ENCODE measurements around the gene NEK3. TPM values are rescaled to one million over a fixed set of nuclear protein-coding genes. Genes with fewer than 3 reads are reported as not detected.

Gene NEK3
- total RNA-seq, result 10 to 100 TPM; 14.1 to 47.8 (median 21.8) TPM

GRCh38 chr13:52159159-52159982 lies at the start of gene NEK3:
TSS of gene NEK3 (minus strand) at chr13:52159597. CDS start at chr13:52156191, 3,406 bp downstream.
- TF ChIP-seq CTCF (IDR thresholded peaks at IDR 0.05; ENCODE audit: low read depth), result no peak

DNA sequence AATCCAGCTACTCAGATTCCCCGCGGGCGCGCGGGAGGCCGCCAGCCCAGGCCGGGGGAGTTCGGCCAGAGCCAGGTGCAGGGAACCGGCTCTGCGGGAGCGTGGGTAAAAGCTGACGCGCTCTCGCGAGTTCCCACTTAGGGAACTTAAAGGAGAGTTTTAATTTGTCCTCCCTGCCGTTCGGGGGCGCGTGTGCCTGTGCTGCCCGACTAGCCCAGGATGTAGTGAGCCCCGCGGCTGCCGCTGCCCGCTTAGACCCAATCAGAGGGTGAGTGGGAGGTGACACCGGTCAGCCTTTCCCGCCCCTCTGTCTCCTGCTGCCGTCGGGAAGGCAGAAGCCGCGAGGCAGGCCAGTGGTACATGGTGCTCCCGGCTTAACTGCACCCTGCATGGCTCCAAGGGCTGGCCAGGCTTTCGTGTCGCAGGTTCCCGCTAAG lies 36.0 kb upstream of the NEK3 start:
- TF ChIP-seq CTCF (IDR thresholded peaks at IDR 0.05; ENCODE audit: low read depth), result no peak

GRCh38 chr13:52194184-52194868 lies 34.9 kb upstream of the NEK3 start:
- TF ChIP-seq CTCF (IDR thresholded peaks at IDR 0.05; ENCODE audit: low read depth), result no peak

GRCh38 chr13:52187029-52187423 lies 27.6 kb upstream of the NEK3 start:
- no peak for TF ChIP-seq CTCF (IDR thresholded peaks at IDR 0.05; ENCODE audit: low read depth)

DNA sequence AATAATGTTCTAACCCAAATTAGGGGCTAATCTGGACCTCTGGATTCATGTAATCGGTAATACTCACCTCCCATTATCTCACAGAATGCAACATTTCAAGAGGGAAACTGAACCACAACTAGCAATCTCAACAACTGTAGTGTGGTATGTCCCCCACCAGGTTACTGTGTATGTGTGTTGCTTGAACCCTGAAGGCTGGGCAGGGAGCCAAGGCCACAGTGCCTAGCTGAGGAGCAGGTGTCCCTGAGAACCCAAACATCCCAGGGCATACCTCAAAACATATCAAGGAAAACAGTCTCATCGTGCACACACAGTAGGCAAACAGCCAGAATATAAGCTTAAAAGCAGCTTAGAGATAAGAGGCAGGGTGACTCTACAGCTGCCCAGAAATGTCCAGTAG lies 20.5 kb upstream of the NEK3 start:
- no peak for TF ChIP-seq CTCF (IDR thresholded peaks at IDR 0.05; ENCODE audit: low read depth)

- TF ChIP-seq CTCF (IDR thresholded peaks at IDR 0.05; ENCODE audit: low read depth), result no peak
Observed at GRCh38 chr13:52177276-52177675, 17.9 kb upstream of the NEK3 start.

DNA sequence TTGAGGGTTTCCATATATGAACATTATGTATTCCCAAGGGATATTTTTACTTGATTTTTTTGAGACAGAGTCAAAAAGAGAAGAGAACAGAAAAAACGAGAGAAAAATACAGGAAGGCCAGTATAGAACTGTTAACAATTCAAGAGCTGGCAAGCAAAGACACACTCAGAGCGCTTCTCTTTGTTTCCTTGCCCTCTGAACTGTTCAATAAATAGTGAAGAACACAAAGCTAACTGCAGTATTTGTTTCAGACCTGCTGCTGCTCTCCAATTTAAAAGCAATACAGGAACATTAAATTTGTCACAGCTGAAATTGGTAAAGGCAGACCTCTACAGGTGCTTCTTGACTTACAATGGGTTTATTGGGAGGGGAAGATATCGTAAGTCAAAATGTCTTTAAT lies 14.0 kb upstream of the NEK3 start:
- no peak for TF ChIP-seq CTCF (IDR thresholded peaks at IDR 0.05; ENCODE audit: low read depth)

Measured in subcutaneous adipose tissue (tissue), 4 donors.